Stimulated activated naive B cell treated with anti-CD40 and anti-IgM and Interleukin-4, amounts not matched to agents 10 μg/mL and 1 μg/mL and 100 μg/mL, for 72 hours (primary cell): ENCODE results near the gene MTHFS.

ENCODE experiments used
- ATAC-seq, 2 donors: fragments of 150-1000 bp; cut with Tn5 transposase; replicated peaks; 2 replicates each; pipeline ENCODE4 v1.10.0; 2021; ENCODE audit warnings: moderate library complexity in 1 of 2
- DNase-seq: peaks from one replicate; pipeline ENCODE4 v3.0.0; 2021
- H3K27ac Mint-ChIP-seq: one replicate; pipeline ENCODE4 v1.8.0; 2022; ENCODE audit warnings: mild to moderate bottlenecking, mixed read lengths
- H3K27me3 Mint-ChIP-seq, 2 donors: one replicate each; pipeline ENCODE4 v1.8.0; 2022; ENCODE audit warnings: mixed read lengths in 2 of 2
- H3K36me3 Mint-ChIP-seq, 2 donors: one replicate each; pipeline ENCODE4 v1.8.0; 2022; ENCODE audit warnings: mixed read lengths in 2 of 2, mild to moderate bottlenecking in 1 of 2
- H3K4me1 Mint-ChIP-seq, 2 donors: one replicate each; pipeline ENCODE4 v1.8.0; 2022; ENCODE audit warnings: mixed read lengths in 2 of 2, mild to moderate bottlenecking in 1 of 2
- H3K4me3 Mint-ChIP-seq, 2 donors: one replicate each; pipeline ENCODE4 v1.8.0; 2022; ENCODE audit warnings: mild to moderate bottlenecking in 2 of 2, mixed read lengths in 2 of 2, moderate library complexity in 1 of 2
- H3K9me3 Mint-ChIP-seq, 2 donors: one replicate each; pipeline ENCODE4 v1.8.0; 2022; ENCODE audit warnings: mixed read lengths in 2 of 2, mild to moderate bottlenecking in 1 of 2

MTHFS gene

DNA sequence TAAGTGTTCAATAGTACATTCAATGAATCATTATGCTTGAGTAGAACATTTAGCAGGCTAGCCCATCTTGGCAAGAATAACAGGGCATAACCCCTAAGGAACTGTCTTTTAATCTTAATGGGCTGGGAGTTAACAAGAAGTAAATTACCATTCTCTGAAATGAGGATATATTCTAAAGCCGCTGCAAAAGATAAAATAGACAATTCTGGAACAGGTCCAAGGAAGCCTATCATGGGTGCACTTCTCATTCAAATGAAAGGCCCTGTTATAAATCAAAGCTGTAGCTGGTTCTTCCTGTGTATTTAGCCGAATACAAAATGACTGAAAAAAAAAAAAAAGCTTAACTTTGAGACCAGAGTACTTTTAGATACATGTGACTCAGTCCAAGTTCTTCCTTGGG is 15.6 kb downstream of the MTHFS start:
- peaks cover 14 to 21% of the 10 kb centered on the region in 2 donors for H3K9me3 Mint-ChIP-seq
- H3K4me3 Mint-ChIP-seq = no peak overlapping the region
- no peak overlapping the region for H3K27ac Mint-ChIP-seq
- no peaks in the 10 kb centered on the region for H3K27me3 Mint-ChIP-seq
- DNase-seq (no peak), ATAC-seq (no peak)
- H3K36me3 Mint-ChIP-seq = peaks cover 80 to 95% of the 10 kb centered on the region in 2 donors
- peaks cover 0 to 13% of the 10 kb centered on the region in 2 donors for H3K4me1 Mint-ChIP-seq

DNA sequence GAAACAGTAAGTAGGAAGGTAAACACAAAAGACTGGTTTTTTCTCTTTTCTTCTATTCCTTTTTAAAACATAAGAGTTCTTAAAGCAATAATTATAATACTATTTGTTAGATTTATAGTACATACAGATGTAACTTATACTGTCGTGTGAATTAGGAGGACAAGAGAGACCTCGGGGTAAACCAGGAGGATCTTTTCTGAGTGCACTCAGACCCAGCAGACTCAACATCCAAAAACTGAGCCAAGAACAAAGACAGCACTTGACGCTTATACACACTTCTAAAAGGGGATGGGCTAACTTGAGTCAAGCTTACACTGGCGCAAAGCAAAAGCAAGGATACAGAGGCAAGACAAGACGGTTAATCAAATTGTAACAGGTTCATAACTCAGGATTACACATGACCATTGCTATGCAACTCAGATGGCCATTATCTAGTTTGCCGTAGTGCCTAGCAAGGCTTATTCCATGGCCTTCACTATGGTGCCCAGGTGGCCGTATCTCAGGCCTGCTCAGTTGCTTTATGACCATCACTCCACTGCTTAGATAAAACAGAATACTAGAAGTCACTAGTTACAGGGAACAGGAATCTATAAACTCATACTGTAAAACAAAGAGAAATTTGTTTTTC is 18.6 kb downstream of the MTHFS start:
- peaks cover 0 to 4% of the 10 kb centered on the region in 2 donors for H3K4me1 Mint-ChIP-seq
- ATAC-seq = no peak
- no peak overlapping the region for H3K4me3 Mint-ChIP-seq
- H3K27me3 Mint-ChIP-seq = no peaks in the 10 kb centered on the region
- DNase-seq = no peak
- H3K27ac Mint-ChIP-seq = no peak overlapping the region
- H3K36me3 Mint-ChIP-seq = peaks cover 85 to 98% of the 10 kb centered on the region in 2 donors
- H3K9me3 Mint-ChIP-seq = peaks cover 26 to 36% of the 10 kb centered on the region in 2 donors

DNA sequence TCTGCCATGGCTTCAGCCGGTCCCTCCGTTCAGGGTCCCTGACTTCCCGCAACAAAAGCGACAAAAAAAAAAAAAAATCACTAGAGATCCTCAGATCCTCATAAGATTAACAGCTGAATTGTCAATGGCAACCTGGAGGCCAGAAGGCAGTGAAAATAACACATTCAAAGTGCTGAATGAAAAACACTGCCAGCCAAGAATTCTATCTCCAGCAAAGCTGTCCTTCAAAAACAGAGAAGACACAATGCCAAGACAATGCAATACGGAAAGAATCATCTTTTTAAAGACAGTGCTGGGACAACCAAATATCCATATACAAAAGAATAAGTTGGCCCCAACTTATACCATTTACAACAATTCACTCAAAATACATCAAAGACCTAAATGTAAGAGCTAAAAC is 21.6 kb downstream of the MTHFS start:
- Mint-ChIP-seq H3K4me3 (no peak overlapping the region), H3K27ac (no peak overlapping the region), H3K27me3 (no peaks in the 10 kb centered on the region), H3K36me3 (peaks cover 82 to 91% of the 10 kb centered on the region in 2 donors), H3K9me3 (peaks cover 29 to 39% of the 10 kb centered on the region in 2 donors), H3K4me1 (peaks cover 5 to 7% of the 10 kb centered on the region in 2 donors)
- ATAC-seq (no peak), DNase-seq (no peak)

DNA sequence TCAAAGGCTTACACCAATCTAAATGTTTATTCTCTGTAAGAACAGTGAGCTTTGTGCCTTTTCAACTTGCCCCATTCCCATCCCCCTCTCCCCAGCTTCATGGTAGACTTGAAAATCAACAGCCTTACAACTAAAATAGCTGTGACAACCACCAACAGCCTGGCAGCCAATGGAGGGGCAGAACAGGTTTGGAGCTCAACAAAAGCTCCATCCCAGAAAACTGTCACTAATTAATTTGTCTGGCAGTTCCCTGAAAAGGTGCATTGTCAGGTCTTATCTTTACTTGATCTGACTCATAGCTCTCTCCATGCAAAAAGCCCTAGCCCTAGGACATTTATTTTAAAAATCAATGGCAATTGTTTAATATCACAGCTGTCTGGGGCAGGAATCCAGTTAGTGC is 22.6 kb downstream of the MTHFS start:
- H3K9me3 Mint-ChIP-seq = peaks cover 26 to 33% of the 10 kb centered on the region in 2 donors

DNA sequence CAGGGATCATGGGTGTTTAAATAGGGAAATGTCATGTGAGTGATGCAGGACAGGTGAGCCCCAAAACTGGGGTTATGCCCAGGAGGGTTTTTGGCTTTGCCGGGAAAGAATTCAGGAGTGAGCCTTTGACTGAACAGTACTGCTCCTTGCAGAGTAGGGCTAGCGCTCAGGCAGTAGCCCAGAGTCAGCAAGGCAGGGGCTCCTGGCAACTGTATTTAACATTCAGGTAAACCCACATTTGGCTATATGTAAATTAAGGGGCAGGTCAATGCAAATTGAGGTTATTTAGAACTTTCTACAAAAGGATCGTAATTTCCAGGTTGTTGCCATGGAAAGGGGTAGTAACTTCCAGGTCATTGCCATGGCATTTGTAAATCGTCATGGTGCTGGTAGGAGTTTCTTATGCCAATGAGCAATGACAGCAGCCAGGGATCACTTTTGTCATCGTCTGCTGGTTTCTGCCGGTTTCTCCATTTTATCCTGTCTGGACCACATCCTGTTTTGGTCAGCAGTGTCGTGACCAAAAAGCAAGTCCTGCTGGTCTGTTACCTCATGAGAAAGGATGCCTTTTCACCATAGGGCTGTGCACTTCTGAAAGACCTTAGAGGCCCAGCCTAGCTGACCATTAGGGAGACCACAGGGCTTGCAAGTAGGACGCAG is 24.3 kb downstream of the MTHFS start:
- H3K4me1 Mint-ChIP-seq = peaks cover 6 to 14% of the 10 kb centered on the region in 2 donors
- no peaks in the 10 kb centered on the region for H3K27me3 Mint-ChIP-seq
- peaks cover 18 to 25% of the 10 kb centered on the region in 2 donors for H3K9me3 Mint-ChIP-seq
- peak overlapping the region; percentile 42 for H3K27ac Mint-ChIP-seq
- peak in 1 of 2 donors; percentile 33 for ATAC-seq
- no peak for DNase-seq
- H3K4me3 Mint-ChIP-seq = no peak overlapping the region
- H3K36me3 Mint-ChIP-seq = peaks cover 66 to 83% of the 10 kb centered on the region in 2 donors

More for the DNA sequence above, 22.6 kb downstream of the MTHFS start:
- Mint-ChIP-seq H3K4me3 (no peak overlapping the region), H3K4me1 (peaks cover 5 to 7% of the 10 kb centered on the region in 2 donors), H3K27ac (no peak overlapping the region), H3K27me3 (no peaks in the 10 kb centered on the region), H3K36me3 (peaks cover 74 to 85% of the 10 kb centered on the region in 2 donors)
- no peak for DNase-seq
- no peak for ATAC-seq

DNA sequence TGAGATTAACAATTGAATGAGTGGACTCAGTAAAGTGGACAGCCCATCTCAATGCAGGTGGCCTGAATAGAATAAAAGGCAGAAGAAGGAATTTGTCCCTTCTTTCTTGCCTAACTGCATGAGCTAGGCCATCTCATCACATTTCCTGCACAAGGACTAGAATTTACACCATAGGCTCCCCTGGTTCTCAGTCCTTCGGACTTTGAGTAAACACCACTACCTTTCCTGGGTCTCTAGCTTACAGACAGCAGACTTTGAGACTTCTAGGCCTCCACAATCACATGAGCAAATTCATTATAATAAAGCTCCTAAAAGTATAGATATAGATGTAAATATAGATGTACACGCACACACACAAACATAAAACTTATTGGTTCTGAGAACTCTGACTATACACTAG is 28.3 kb downstream of the MTHFS start:
- peaks cover 3 to 6% of the 10 kb centered on the region in 2 donors for H3K9me3 Mint-ChIP-seq
- H3K27ac Mint-ChIP-seq = no peak overlapping the region

DNA sequence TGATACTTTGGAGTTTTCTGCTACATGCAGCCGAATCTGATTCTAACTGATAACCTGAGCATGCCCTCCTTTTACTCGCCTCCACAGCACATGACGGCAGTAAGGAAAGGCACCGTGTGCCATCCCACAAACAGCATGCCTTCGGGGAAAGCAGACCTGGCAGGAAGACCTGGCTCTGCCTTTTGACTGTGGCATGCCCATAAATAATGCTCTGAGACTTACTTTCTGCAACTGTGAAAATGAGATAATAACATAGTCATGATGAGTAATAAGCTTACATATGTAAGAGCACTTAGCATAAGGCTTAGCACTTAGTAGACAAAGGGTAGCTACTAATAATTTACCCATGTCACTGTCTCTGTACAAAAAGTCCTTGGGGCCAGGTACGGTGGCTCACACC is 32.9 kb downstream of the MTHFS start:
- Mint-ChIP-seq H3K9me3 (no peaks in the 10 kb centered on the region), H3K36me3 (peaks cover 28 to 67% of the 10 kb centered on the region in 2 donors), H3K4me1 (peaks cover 16 to 31% of the 10 kb centered on the region in 2 donors), H3K27ac (no peak overlapping the region), H3K4me3 (no peak overlapping the region), H3K27me3 (no peaks in the 10 kb centered on the region)
- DNase-seq = no peak
- no peak for ATAC-seq

More for the DNA sequence above, 28.3 kb downstream of the MTHFS start:
- Mint-ChIP-seq H3K4me3 (no peak overlapping the region), H3K36me3 (peaks cover 36 to 72% of the 10 kb centered on the region in 2 donors), H3K4me1 (peaks cover 10 to 22% of the 10 kb centered on the region in 2 donors), H3K27me3 (no peaks in the 10 kb centered on the region)
- no peak for ATAC-seq
- DNase-seq = no peak

DNA sequence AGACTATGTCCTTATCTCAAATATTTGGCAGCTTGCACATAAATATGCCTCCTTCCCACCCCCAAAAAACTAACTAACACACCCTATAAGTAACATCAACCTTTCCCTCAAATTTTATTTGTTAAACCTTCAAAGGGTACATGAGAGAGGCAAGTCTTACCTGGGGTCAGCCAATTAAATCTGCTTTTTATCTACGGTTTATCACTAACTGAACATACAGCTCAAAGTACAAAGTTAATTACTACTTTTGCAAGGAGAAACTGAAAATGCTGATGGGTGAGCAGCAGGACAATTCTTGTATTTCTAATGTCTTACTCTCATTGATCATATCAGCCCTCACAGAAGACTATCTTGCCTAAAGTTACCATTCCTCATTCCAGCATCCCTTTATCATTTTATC is 34.6 kb downstream of the MTHFS start:
- Mint-ChIP-seq H3K4me1 (peaks cover 14 to 23% of the 10 kb centered on the region in 2 donors), H3K9me3 (no peaks in the 10 kb centered on the region), H3K36me3 (peaks cover 24 to 54% of the 10 kb centered on the region in 2 donors), H3K27ac (no peak overlapping the region), H3K27me3 (no peaks in the 10 kb centered on the region), H3K4me3 (no peak overlapping the region)
- no peak for DNase-seq
- ATAC-seq = no peak

DNA sequence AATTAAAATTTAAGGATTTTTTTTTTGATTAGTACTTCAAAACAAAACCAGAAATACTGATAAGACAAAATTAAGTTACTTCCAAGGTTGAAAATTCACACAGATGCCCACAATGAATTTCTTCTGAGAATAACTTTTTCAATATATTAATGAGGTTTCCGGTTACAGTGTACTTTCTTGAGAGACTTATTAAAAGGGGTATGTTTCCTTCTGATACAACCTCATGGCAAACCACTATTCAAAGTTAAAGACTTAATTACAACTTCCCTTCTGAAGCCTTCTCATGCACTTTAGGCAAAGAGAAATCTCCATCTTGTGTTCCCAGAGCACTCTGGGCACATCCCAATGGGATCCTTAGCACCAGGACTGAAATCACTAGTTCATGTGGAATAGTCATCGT is 36.2 kb downstream of the MTHFS start:
- Mint-ChIP-seq H3K27ac (no peak overlapping the region), H3K36me3 (peaks cover 31 to 45% of the 10 kb centered on the region in 2 donors), H3K4me3 (no peak overlapping the region), H3K9me3 (no peaks in the 10 kb centered on the region), H3K27me3 (no peaks in the 10 kb centered on the region), H3K4me1 (peaks cover 10 to 16% of the 10 kb centered on the region in 2 donors)
- DNase-seq (no peak), ATAC-seq (no peak)

DNA sequence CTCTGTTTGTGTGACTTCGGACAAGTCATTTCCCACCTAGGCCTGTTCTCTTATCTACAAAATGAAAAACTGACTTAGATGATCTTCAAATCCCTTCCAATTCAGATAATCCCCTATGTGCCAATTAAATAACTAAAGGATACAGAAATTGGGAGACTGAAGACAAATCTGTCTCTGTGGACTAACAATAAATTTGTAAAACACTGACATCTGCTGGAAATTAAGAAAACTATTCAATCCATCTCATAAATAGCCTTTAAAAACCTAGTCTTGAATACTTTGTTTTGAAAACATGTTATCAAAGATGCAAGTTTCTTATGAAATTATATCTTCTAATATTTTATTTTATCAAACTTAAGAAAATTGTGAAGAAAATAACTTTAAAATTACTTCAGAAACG is 38.3 kb downstream of the MTHFS start:
- H3K27me3 Mint-ChIP-seq = no peaks in the 10 kb centered on the region

DNA sequence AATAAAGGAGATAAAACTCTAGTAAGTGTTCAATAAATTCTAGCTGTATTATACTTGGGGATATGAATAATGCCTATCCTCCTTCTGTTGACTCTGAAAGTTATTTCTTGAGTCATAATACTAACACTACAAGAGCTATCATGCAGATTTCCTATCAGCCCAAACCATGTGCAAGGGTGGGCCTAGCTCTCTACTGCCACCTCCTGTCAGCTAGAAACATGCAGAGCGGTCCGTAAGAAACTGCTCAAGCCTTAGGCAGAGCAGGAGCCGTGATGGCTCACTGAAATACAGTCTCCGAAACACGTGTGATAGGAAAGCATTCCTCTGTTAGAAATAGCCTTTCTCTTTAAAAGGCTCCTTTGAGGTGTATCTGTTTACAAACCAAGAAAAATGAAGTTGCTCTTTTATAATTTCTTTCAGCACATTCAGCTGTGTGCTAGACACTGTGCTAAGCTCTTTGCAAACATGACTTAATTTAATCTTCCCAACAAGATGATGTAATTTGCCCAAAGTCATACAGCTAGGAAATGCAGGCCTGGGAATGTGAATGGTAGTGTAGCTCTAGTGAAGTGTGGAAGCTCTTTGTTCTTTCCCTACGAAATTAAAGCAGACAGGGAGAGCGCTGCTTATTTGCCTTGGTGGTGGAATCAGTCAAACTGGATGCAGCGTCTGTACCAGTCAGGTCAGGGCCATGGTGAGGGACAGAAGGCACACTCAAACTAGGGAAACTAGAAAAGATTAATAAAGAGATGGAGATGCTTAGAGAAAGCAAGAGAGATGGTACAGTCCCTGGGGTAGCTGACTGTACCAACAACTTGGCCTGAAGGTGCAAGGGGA is 43.1 kb downstream of the MTHFS start:
- peaks cover 23 to 36% of the 10 kb centered on the region in 2 donors for H3K36me3 Mint-ChIP-seq
- no peak overlapping the region for H3K27ac Mint-ChIP-seq
- DNase-seq (peak; percentile 36), ATAC-seq (peak; percentile 98 to 99)
- H3K4me3 Mint-ChIP-seq = no peak overlapping the region
- no peaks in the 10 kb centered on the region for H3K27me3 Mint-ChIP-seq
- H3K9me3 Mint-ChIP-seq = no peaks in the 10 kb centered on the region
- H3K4me1 Mint-ChIP-seq = peaks cover 23 to 33% of the 10 kb centered on the region in 2 donors

More for the DNA sequence above, 38.3 kb downstream of the MTHFS start:
- H3K27ac Mint-ChIP-seq = no peak overlapping the region
- ATAC-seq = no peak
- H3K9me3 Mint-ChIP-seq = no peaks in the 10 kb centered on the region
- no peak for DNase-seq
- H3K36me3 Mint-ChIP-seq = peaks cover 29 to 40% of the 10 kb centered on the region in 2 donors
- H3K4me1 Mint-ChIP-seq = peaks cover 16 to 22% of the 10 kb centered on the region in 2 donors
- no peak overlapping the region for H3K4me3 Mint-ChIP-seq

DNA sequence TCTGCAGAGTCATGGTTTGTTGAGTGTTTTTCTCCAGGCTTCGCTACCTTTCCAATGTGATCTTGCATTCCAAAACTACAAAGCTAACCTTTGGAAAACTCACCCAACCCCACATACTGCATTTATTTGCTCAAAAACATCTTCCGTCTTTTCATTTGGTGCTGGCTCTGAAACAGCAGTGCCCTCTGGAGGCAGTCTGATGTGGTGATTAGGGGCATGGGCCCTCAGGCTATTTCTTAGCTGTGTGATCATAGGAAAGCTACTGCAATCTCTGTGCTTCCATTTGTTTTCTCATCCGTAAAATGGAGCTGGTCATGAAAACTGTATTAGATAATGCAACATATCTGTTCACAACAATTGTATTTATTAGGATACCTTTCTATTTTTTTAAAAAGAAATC is 47.0 kb downstream of the MTHFS start:
- Mint-ChIP-seq H3K4me1 (peaks cover 25 to 41% of the 10 kb centered on the region in 2 donors), H3K9me3 (no peaks in the 10 kb centered on the region), H3K27ac (no peak overlapping the region), H3K36me3 (peaks cover 38 to 50% of the 10 kb centered on the region in 2 donors), H3K4me3 (no peak overlapping the region), H3K27me3 (no peaks in the 10 kb centered on the region)
- DNase-seq (no peak), ATAC-seq (no peak)

DNA sequence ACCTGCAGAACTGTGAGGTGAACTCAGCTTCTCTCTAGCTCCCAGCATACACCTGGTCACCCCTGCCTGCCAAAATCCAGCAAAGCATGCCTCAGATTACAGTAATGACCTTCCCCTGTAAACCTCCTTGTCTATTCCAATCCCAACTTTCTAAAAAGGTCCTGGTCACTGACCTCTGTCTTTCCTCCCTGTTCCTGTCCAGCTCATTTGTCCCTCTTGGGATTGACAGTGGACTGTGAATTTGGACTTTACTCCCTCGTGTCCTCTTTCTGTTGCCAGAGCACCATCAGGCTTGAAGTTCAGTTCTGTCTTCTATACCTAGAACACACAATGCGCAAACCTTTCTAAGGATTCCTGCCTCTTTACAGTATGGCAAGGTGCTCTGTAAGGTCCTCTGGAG is 50.3 kb downstream of the MTHFS start:
- H3K4me1 Mint-ChIP-seq = peaks cover 17 to 33% of the 10 kb centered on the region in 2 donors
- H3K4me3 Mint-ChIP-seq = no peak overlapping the region
- ATAC-seq (no peak), DNase-seq (no peak)
- peak overlapping the region; percentile 11 for H3K27ac Mint-ChIP-seq
- H3K36me3 Mint-ChIP-seq = peaks cover 43 to 64% of the 10 kb centered on the region in 2 donors
- H3K27me3 Mint-ChIP-seq = no peaks in the 10 kb centered on the region
- H3K9me3 Mint-ChIP-seq = no peaks in the 10 kb centered on the region

DNA sequence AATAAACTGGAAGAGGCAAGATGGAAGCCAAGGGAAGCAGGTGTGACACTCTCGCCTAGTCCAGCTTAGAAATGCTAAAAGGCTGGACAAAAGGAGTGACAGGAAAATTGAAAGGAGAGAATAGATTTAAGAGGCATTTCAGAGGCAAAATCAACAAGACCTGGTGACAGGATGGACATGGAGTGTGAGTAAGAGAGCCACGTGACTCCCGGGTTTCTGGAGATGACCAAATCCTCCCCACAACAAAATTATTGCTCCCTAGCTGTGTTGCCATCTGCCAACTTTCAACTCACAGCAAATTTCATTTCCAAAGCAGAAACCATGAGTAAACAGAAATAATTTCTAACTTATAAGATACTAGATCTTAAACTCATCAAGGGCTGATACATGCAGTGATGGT is 52.6 kb downstream of the MTHFS start:
- Mint-ChIP-seq H3K27ac (no peak overlapping the region), H3K27me3 (no peaks in the 10 kb centered on the region), H3K4me1 (peaks cover 3 to 10% of the 10 kb centered on the region in 2 donors), H3K36me3 (peaks cover 41 to 57% of the 10 kb centered on the region in 2 donors), H3K4me3 (no peak overlapping the region), H3K9me3 (no peaks in the 10 kb centered on the region)
- ATAC-seq (no peak), DNase-seq (no peak)
